ENCODE measurements around the gene PPP6R3. TPM values are rescaled to one million over a fixed set of nuclear protein-coding genes. Genes with fewer than 3 reads are reported as not detected.

PPP6R3 gene
- polyA plus RNA-seq, 1 donor (not counting 4 experiments of a cell fraction or from before 2014, with no cell fraction given), result 50.2 TPM

GRCh38 chr11:68535098-68535497 is 74.5 kb downstream of the PPP6R3 start:
- DNase-seq (ENCODE audit: low read depth, low spot score), result no peak
- peaks cover 8 to 16% of the 10 kb centered on the region in 2 experiments for H3K36me3 ChIP-seq (ENCODE audit: control insufficient read depth in 2 of 2, extremely low read depth in 1 of 2, insufficient read depth in 2 of 2, low read length in 2 of 2)

GRCh38 chr11:68536706-68537105 is 76.2 kb downstream of the PPP6R3 start:
- Histone ChIP-seq H3K4me2 (ENCODE audit: control insufficient read depth, extremely low read depth, insufficient read depth, low read depth, low read length) (no peak overlapping the region), H3K9me1 (ENCODE audit: control insufficient read depth, extremely low read depth, insufficient read depth, low read length) (no peaks in the 10 kb centered on the region), H3K27me3 (ENCODE audit: control insufficient read depth, extremely low read depth, insufficient read depth, low read length) (no peaks in the 10 kb centered on the region), H3K79me2 (ENCODE audit: control insufficient read depth, insufficient read depth, low read length) (peaks cover 53% of the 10 kb centered on the region), H3K27ac (ENCODE audit: control insufficient read depth, insufficient read depth, low read length) (no peak overlapping the region), H3K4me1 (ENCODE audit: control insufficient read depth, extremely low read depth, insufficient read depth, low read length) (no peaks in the 10 kb centered on the region), H3K4me3 (ENCODE audit: control insufficient read depth in 2 of 3, extremely low read depth in 1 of 3, insufficient read depth in 2 of 3, low read depth in 1 of 3, low read length in 3 of 3) (no peak overlapping the region), H2AFZ (ENCODE audit: control insufficient read depth, low read length) (no peak overlapping the region), H3K9me3 (ENCODE audit: control insufficient read depth, low read depth, low read length) (no peaks in the 10 kb centered on the region), H3K9ac (ENCODE audit: control insufficient read depth, extremely low read depth, insufficient read depth, low read length) (no peak overlapping the region), H3K36me3 (ENCODE audit: control insufficient read depth in 2 of 2, extremely low read depth in 1 of 2, insufficient read depth in 2 of 2, low read length in 2 of 2) (peaks cover 4 to 18% of the 10 kb centered on the region in 2 experiments), H4K20me1 (ENCODE audit: control insufficient read depth, extremely low read depth, insufficient read depth, low read length) (no peaks in the 10 kb centered on the region)
- dilution Hi-C loops (cut with MboI; ENCODE audit: extremely low pct_ligation_motif_present, low sequenced_read_pairs), result no loop called here
- TF ChIP-seq EZH2 (IDR thresholded peaks at IDR 0.05; ENCODE audit: low read length) (no peak), CTCF (optimal IDR thresholded peaks at IDR 0.05 in 1 of 3, IDR thresholded peaks at IDR 0.05 in 1 of 3, conservative IDR thresholded peaks at IDR 0.05 in 1 of 3; ENCODE audit: extremely low read depth in 1 of 3, insufficient read depth in 2 of 3, low read length in 3 of 3) (no peak)
- no peak for DNase-seq (ENCODE audit: low read depth, low spot score)
- no peak for FAIRE-seq

More at GRCh38 chr11:68535098-68535497, 74.5 kb downstream of the PPP6R3 start:
- Histone ChIP-seq H3K4me2 (ENCODE audit: control insufficient read depth, extremely low read depth, insufficient read depth, low read depth, low read length) (no peak overlapping the region), H3K27me3 (ENCODE audit: control insufficient read depth, extremely low read depth, insufficient read depth, low read length) (no peaks in the 10 kb centered on the region), H3K9me3 (ENCODE audit: control insufficient read depth, low read depth, low read length) (no peaks in the 10 kb centered on the region), H3K9me1 (ENCODE audit: control insufficient read depth, extremely low read depth, insufficient read depth, low read length) (no peaks in the 10 kb centered on the region), H3K27ac (ENCODE audit: control insufficient read depth, insufficient read depth, low read length) (no peak overlapping the region), H3K79me2 (ENCODE audit: control insufficient read depth, insufficient read depth, low read length) (peaks cover 62% of the 10 kb centered on the region), H4K20me1 (ENCODE audit: control insufficient read depth, extremely low read depth, insufficient read depth, low read length) (no peaks in the 10 kb centered on the region), H3K4me3 (ENCODE audit: control insufficient read depth in 2 of 3, extremely low read depth in 1 of 3, insufficient read depth in 2 of 3, low read depth in 1 of 3, low read length in 3 of 3) (no peak overlapping the region), H2AFZ (ENCODE audit: control insufficient read depth, low read length) (no peak overlapping the region), H3K4me1 (ENCODE audit: control insufficient read depth, extremely low read depth, insufficient read depth, low read length) (no peaks in the 10 kb centered on the region), H3K9ac (ENCODE audit: control insufficient read depth, extremely low read depth, insufficient read depth, low read length) (no peak overlapping the region)
- TF ChIP-seq EZH2 (IDR thresholded peaks at IDR 0.05; ENCODE audit: low read length) (no peak), CTCF (optimal IDR thresholded peaks at IDR 0.05 in 1 of 3, IDR thresholded peaks at IDR 0.05 in 1 of 3, conservative IDR thresholded peaks at IDR 0.05 in 1 of 3; ENCODE audit: extremely low read depth in 1 of 3, insufficient read depth in 2 of 3, low read length in 3 of 3) (no peak)
- FAIRE-seq, result no peak
- dilution Hi-C loops (cut with MboI; ENCODE audit: extremely low pct_ligation_motif_present, low sequenced_read_pairs), result no loop called here
